GM12878 (cell line): Measurements from ENCODE around the gene HSPB3. TPM values are rescaled to one million over a fixed set of nuclear protein-coding genes. Genes with fewer than 3 reads are reported as not detected.

ENCODE experiments used
- ATF7 ChIP-seq: fragments of 450-650 bp; IDR thresholded peaks from 2 replicates; pipeline ENCODE4 v1.6.1; 2016; ENCODE audit warnings: low read depth, mild to moderate bottlenecking
- BCL3 ChIP-seq: IDR thresholded peaks from 2 replicates; pipeline ENCODE4 v1.6.1; 2011; ENCODE audit warnings: borderline replicate concordance, low read depth, mild to moderate bottlenecking, moderate library complexity, low read length; ENCODE audit not compliant: insufficient read depth, poor library complexity, severe bottlenecking
- BRCA1 ChIP-seq: IDR thresholded peaks from 2 replicates; pipeline ENCODE4 v1.6.1; 2011; ENCODE audit warnings: low read depth, low read length, improper control_type of control experiment
- CEBPZ ChIP-seq: fragments of 150-350 bp; IDR thresholded peaks from 2 replicates; pipeline ENCODE4 v1.6.1; 2016; ENCODE audit warnings: low read depth, low read length
- ETV6 ChIP-seq, 2 experiments: fragments of 450-650 bp in 1 of 2; IDR thresholded peaks in 1 of 2; conservative IDR thresholded peaks in 1 of 2; 2 replicates each; pipeline ENCODE4 v1.6.1; 2014; ENCODE audit warnings: antibody characterized with exemption in 1 of 2, borderline replicate concordance in 1 of 2, low read depth in 1 of 2, mild to moderate bottlenecking in 1 of 2, moderate library complexity in 1 of 2
- FOXM1 ChIP-seq: IDR thresholded peaks from 2 replicates; pipeline ENCODE4 v1.6.1; 2012; ENCODE audit warnings: low read depth, mild to moderate bottlenecking, inconsistent platforms, low read length, moderate library complexity
- IKZF2 ChIP-seq, 2 experiments: fragments of 450-650 bp; IDR thresholded peaks; 2 replicates each; pipeline ENCODE4 v1.6.1; 2017; ENCODE audit warnings: mild to moderate bottlenecking in 2 of 2, moderate library complexity in 2 of 2
- JUNB ChIP-seq: IDR thresholded peaks from 2 replicates; pipeline ENCODE4 v1.6.1; 2016; ENCODE audit warnings: antibody characterized with exemption, mild to moderate bottlenecking
- KAT2A ChIP-seq: conservative IDR thresholded peaks from 2 replicates; pipeline ENCODE4 v1.6.1; 2011; ENCODE audit warnings: low read depth, low read length; ENCODE audit not compliant: control insufficient read depth
- MTA2 ChIP-seq: fragments of 450-650 bp; IDR thresholded peaks from 2 replicates; pipeline ENCODE4 v1.6.1; 2016; ENCODE audit warnings: low read depth, mild to moderate bottlenecking, moderate library complexity
- NR2C1 ChIP-seq: fragments of 450-650 bp; IDR thresholded peaks from 2 replicates; pipeline ENCODE4 v1.6.1; 2017; ENCODE audit warnings: antibody characterized with exemption, mild to moderate bottlenecking, moderate library complexity
- PAX5 ChIP-seq: IDR thresholded peaks from 2 replicates; pipeline ENCODE4 v1.6.1; 2011; ENCODE audit warnings: low read depth, low read length, borderline replicate concordance
- POU2F2 ChIP-seq: IDR thresholded peaks from 3 replicates; pipeline ENCODE4 v1.6.1; 2011; ENCODE audit warnings: low read depth, mild to moderate bottlenecking, low read length, borderline replicate concordance
- RB1 ChIP-seq: fragments of 450-650 bp; formaldehyde crosslinking; IDR thresholded peaks from 2 replicates; pipeline ENCODE4 v1.6.1; 2017; ENCODE audit warnings: mild to moderate bottlenecking, borderline replicate concordance
- SMAD5 ChIP-seq: IDR thresholded peaks from 2 replicates; pipeline ENCODE4 v1.6.1; 2016; ENCODE audit warnings: antibody characterized with exemption, low read depth
- SREBF2 ChIP-seq: IDR thresholded peaks from 2 replicates; pipeline ENCODE4 v1.6.1; 2012; ENCODE audit warnings: mild to moderate bottlenecking, low read length
- STAT1 ChIP-seq: fragments of 450-650 bp; conservative IDR thresholded peaks from 2 replicates; pipeline ENCODE4 v1.6.1; 2014; ENCODE audit warnings: antibody characterized with exemption, mild to moderate bottlenecking
- SUPT20H ChIP-seq: IDR thresholded peaks from 2 replicates; pipeline ENCODE4 v1.6.1; 2011; ENCODE audit warnings: low read depth, mild to moderate bottlenecking, low read length, moderate library complexity, borderline replicate concordance; ENCODE audit not compliant: control insufficient read depth
- TAF1 ChIP-seq: IDR thresholded peaks from 2 replicates; pipeline ENCODE4 v1.6.1; 2011; ENCODE audit warnings: mild to moderate bottlenecking, low read depth, low read length, borderline replicate concordance
- WRNIP1 ChIP-seq: IDR thresholded peaks from 2 replicates; pipeline ENCODE4 v1.6.1; 2011; ENCODE audit warnings: low read depth, low read length, improper control_type of control experiment, borderline replicate concordance
- polyA plus RNA-seq, 11 experiments: library from polyadenylated mRNA; depleted of rRNA in 4 of 11; unstranded in 6 of 11; stranded (reverse) in 5 of 11; fragments of >200 nt; fragmentation: Nextera tagmentation in 4 of 11; fragmentation: Illumina TruSeq in 1 of 11; extraction: Ambion mirVana in 4 of 11; extraction: Trizol in 1 of 11; gene quantifications; 1 replicate in 1 of 11; 2 replicates in 10 of 11; pipeline versions ENCODE4 v1.2.1 to v1.2.3, GENCODE V29; 2011 to 2016; ENCODE audit warnings: inconsistent platforms in 2 of 11, missing spikeins in 2 of 11, low read depth in 1 of 11
- total RNA-seq, 4 experiments: library from RNA; depleted of rRNA in 3 of 4; stranded (reverse); fragments of >200 nt in 3 of 4; fragmentation: Illumina TruSeq in 1 of 4; extraction: Trizol in 1 of 4; gene quantifications; 2 replicates each; pipeline versions ENCODE4 v1.2.1 to v1.2.3, GENCODE V29; 2013 to 2021

HSPB3 gene
- total and polyA plus RNA-seq, 10 of the 15 experiments (the other 5 are each of a cell fraction or from before 2014, with no cell fraction given): 0.11 to 0.60 (median 0.29) TPM; not detected in 7

GRCh38 chr5:54440456-54440893 lies 15.0 kb upstream of the HSPB3 start (continued):
- TF ChIP-seq CEBPZ (no peak), RB1 (no peak), TAF1 (no peak), KAT2A (no peak), ETV6 (conservative IDR thresholded peaks at IDR 0.05 in 1 of 2, IDR thresholded peaks at IDR 0.05 in 1 of 2; ENCODE audit: borderline replicate concordance in 1 of 2, low read depth in 1 of 2) (peak in 1 of 2 experiments; percentile 40; a peak in 1 of 4 replicates), JUNB (no peak; the same call in 1 of the 2 replicates), NR2C1 (no peak), IKZF2 (IDR thresholded peaks at IDR 0.05) (peak; percentile 87 to 91), SREBF2 (no peak), FOXM1 (peak; percentile 9; the same call in 1 of the 2 replicates), STAT1 (no peak), PAX5 (no peak), SMAD5 (no peak), POU2F2 (no peak), MTA2 (peak; percentile 44; the same call in 1 of the 2 replicates), BRCA1 (no peak), BCL3 (no peak), SUPT20H (no peak), ATF7 (peak; percentile 37; the same call in 1 of the 2 replicates), WRNIP1 (no peak)
